Panc1 (cell line): Measurements from ENCODE around the gene MSI2. TPM values are rescaled to one million over a fixed set of nuclear protein-coding genes. Genes with fewer than 3 reads are reported as not detected.

Experiments used
- ATAC-seq: fragments of 200-7000 bp; cut with Tn5 transposase; 2 replicates; pipeline ENCODE4 v1.9.1; 2020; ENCODE audit warnings: mild to moderate bottlenecking, moderate library complexity
- BruUV-seq: library from RNA; stranded (reverse); fragments of 400-500 nt; replicated peaks from 2 replicates; lab custom pipeline; 2021; lab: Mats Ljungman, UMichigan
- CTCF ChIA-PET: fragments of 300-600 bp; sonication (Branson Sonifier 250); formaldehyde crosslinking; loops from one replicate; lab custom pipeline; 2022; ENCODE audit warnings: antibody characterized with exemption; lab: Charles Lee
- POLR2A ChIA-PET: fragments of 300-600 bp; sonication (Branson Sonifier 250); formaldehyde crosslinking; loops from one replicate; lab custom pipeline; 2022; ENCODE audit warnings: antibody characterized with exemption; lab: Charles Lee
- DNase-seq: peaks from one replicate; pipeline ENCODE4 v3.0.0-alpha.2; 2010; ENCODE audit warnings: low read depth, low spot score
- H3K27ac ChIP-seq: 2 replicates; pipeline ENCODE4 v1.5.1; 2011; ENCODE audit warnings: mild to moderate bottlenecking, low read length, inconsistent platforms
- H3K27me3 ChIP-seq: fragments of 200-500 bp; sonication (Bioruptor generic); 2 replicates; pipeline ENCODE4 v1.6.0; 2014; ENCODE audit warnings: low read length, inconsistent platforms; ENCODE audit not compliant: control insufficient read depth, insufficient read depth
- H3K36me3 ChIP-seq: fragments of 200-500 bp; sonication (Bioruptor generic); 2 replicates; pipeline ENCODE4 v1.5.1; 2014; ENCODE audit warnings: inconsistent platforms, mild to moderate bottlenecking, low read length, moderate library complexity; ENCODE audit not compliant: control insufficient read depth, insufficient read depth
- H3K4me1 ChIP-seq: 2 replicates; pipeline ENCODE4 v1.5.1; 2011; ENCODE audit warnings: inconsistent platforms, mild to moderate bottlenecking, low read length, moderate library complexity; ENCODE audit not compliant: control insufficient read depth, insufficient read depth
- H3K4me3 ChIP-seq, 2 experiments: 2 replicates each; pipeline ENCODE4 v1.5.1; 2011 to 2012; ENCODE audit warnings: low read depth in 2 of 2, low read length in 2 of 2, mild to moderate bottlenecking in 2 of 2, inconsistent platforms in 1 of 2, moderate library complexity in 1 of 2
- H3K9me3 ChIP-seq: fragments of 200-500 bp; sonication (Bioruptor generic); 2 replicates; pipeline ENCODE4 v1.5.1; 2014; ENCODE audit warnings: low read depth, mild to moderate bottlenecking, inconsistent platforms, low read length, moderate library complexity; ENCODE audit not compliant: control insufficient read depth, insufficient read depth
- CTCF ChIP-seq: fragments of 450-650 bp; IDR thresholded peaks from 2 replicates; pipeline ENCODE4 v1.5.1; 2017; ENCODE audit warnings: mild to moderate bottlenecking
- POLR2AphosphoS5 ChIP-seq: IDR thresholded peaks from 2 replicates; pipeline ENCODE4 v1.6.1; 2012; ENCODE audit warnings: mild to moderate bottlenecking, low read depth, low read length, moderate library complexity
- SIN3A ChIP-seq: IDR thresholded peaks from 2 replicates; pipeline ENCODE4 v1.6.1; 2012; ENCODE audit warnings: low read depth, mild to moderate bottlenecking, low read length, moderate library complexity, borderline replicate concordance; ENCODE audit not compliant: insufficient read depth
- TCF7L2 ChIP-seq: IDR thresholded peaks from 2 replicates; pipeline ENCODE4 v1.6.1; 2011; ENCODE audit warnings: mild to moderate bottlenecking, low read depth, low read length, inconsistent platforms
- in situ Hi-C: cut with HindIII; loops from 2 replicates; pipeline ENCODE4 v1.10.0; 2016; ENCODE audit warnings: low sequenced_read_pairs, low pct_unique_long_range_greater_than_20kb
- intact Hi-C: fragments of 100-400 bp; cut with micrococcal nuclease; formaldehyde crosslinking; loops from one replicate; pipeline ENCODE4 v1.10.0; 2022; ENCODE audit not compliant: unreplicated experiment
- total RNA-seq: library from RNA; stranded (reverse); gene quantifications from one replicate; pipeline ENCODE4 v1.2.1, GENCODE V29; 2021; ENCODE audit not compliant: unreplicated experiment
- TF ChIP-seq, protein P1 (sequence below), 2 experiments: IDR thresholded peaks; 2 replicates each; pipeline ENCODE4 v1.6.1; 2011 to 2012; ENCODE audit warnings: low read depth in 2 of 2, control low read depth in 1 of 2, low read length in 1 of 2, mild to moderate bottlenecking in 1 of 2, moderate library complexity in 1 of 2; ENCODE audit not compliant: insufficient read depth in 1 of 2

MSI2 gene
- total RNA-seq, 1 experiment from 2014 or later, result 38.5 TPM

DNA sequence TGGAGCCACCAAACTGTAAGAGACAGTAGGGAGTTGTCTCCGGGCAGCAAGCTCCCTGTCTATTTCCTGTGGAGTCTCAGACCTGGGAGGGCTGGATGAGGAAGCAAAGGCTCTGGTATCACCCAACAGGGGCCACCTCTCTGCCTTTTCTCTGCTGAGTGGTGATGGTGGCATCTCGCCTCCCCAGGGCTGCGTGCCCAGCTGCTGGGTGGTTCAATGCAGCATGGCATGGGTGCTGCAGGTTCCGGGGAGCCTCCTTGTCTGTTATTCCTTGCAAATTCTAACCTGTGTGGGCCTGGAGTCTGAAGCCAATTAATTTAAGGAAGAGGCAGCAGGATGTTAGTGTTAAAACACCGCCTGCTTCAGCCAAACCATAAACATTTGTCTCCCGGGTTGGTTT, 410.6 kb downstream of the MSI2 start:
- no peaks in the 10 kb centered on the region for H3K36me3 ChIP-seq
- no peak overlapping the region for H3K27ac ChIP-seq
- no peaks in the 10 kb centered on the region for H3K27me3 ChIP-seq
- 0 out of 2 replicates have a peak, but pooled peaks cover 3% of the 10 kb centered on the region for H3K4me1 ChIP-seq
- intact Hi-C loops (no loop called here), in situ Hi-C loops (no loop called here)
- no peaks in the 10 kb centered on the region for H3K9me3 ChIP-seq
- TF ChIP-seq SIN3A (no peak), CTCF (no peak), TCF7L2 (no peak), POLR2AphosphoS5 (no peak)
- TF ChIP-seq, protein P1, sequence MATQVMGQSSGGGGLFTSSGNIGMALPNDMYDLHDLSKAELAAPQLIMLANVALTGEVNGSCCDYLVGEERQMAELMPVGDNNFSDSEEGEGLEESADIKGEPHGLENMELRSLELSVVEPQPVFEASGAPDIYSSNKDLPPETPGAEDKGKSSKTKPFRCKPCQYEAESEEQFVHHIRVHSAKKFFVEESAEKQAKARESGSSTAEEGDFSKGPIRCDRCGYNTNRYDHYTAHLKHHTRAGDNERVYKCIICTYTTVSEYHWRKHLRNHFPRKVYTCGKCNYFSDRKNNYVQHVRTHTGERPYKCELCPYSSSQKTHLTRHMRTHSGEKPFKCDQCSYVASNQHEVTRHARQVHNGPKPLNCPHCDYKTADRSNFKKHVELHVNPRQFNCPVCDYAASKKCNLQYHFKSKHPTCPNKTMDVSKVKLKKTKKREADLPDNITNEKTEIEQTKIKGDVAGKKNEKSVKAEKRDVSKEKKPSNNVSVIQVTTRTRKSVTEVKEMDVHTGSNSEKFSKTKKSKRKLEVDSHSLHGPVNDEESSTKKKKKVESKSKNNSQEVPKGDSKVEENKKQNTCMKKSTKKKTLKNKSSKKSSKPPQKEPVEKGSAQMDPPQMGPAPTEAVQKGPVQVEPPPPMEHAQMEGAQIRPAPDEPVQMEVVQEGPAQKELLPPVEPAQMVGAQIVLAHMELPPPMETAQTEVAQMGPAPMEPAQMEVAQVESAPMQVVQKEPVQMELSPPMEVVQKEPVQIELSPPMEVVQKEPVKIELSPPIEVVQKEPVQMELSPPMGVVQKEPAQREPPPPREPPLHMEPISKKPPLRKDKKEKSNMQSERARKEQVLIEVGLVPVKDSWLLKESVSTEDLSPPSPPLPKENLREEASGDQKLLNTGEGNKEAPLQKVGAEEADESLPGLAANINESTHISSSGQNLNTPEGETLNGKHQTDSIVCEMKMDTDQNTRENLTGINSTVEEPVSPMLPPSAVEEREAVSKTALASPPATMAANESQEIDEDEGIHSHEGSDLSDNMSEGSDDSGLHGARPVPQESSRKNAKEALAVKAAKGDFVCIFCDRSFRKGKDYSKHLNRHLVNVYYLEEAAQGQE (IDR thresholded peaks at IDR 0.05; ENCODE audit: insufficient read depth in 1 of 2, low read depth in 2 of 2, low read length in 1 of 2), result no peak
- ChIA-PET POLR2A (no interaction called here), CTCF (no interaction called here)
- DNase-seq (no peak), ATAC-seq (no peak)
- no peak overlapping the region for H3K4me3 ChIP-seq
- BruUV-seq, result no TSS peak

GRCh38 chr17:57667461-57667923, 411.2 kb downstream of the MSI2 start:
- DNase-seq, result no peak
- POLR2A ChIA-PET, result no interaction called here

More at GRCh38 chr17:57667461-57667923, 411.2 kb downstream of the MSI2 start:
- TF ChIP-seq SIN3A, result no peak
- no peak for TF ChIP-seq CTCF
- TF ChIP-seq TCF7L2, result no peak
- TF ChIP-seq POLR2AphosphoS5, result no peak
- TF ChIP-seq, protein P1 (IDR thresholded peaks at IDR 0.05; ENCODE audit: insufficient read depth in 1 of 2, low read depth in 2 of 2, low read length in 1 of 2), result no peak
- in situ Hi-C loops (no loop called here), intact Hi-C loops (no loop called here)
- H3K9me3 ChIP-seq, result no peaks in the 10 kb centered on the region
- no peaks in the 10 kb centered on the region for H3K36me3 ChIP-seq
- H3K27me3 ChIP-seq, result no peaks in the 10 kb centered on the region
- BruUV-seq, result no TSS peak
- no peak for ATAC-seq
- CTCF ChIA-PET, result no interaction called here
- H3K4me1 ChIP-seq, result 0 out of 2 replicates have a peak, but pooled peaks cover 5% of the 10 kb centered on the region
- H3K27ac ChIP-seq, result no peak overlapping the region
- H3K4me3 ChIP-seq, result no peak overlapping the region
